Measurements from ENCODE around the gene SLC22A2. TPM values are rescaled to one million over a fixed set of nuclear protein-coding genes. Genes with fewer than 3 reads are reported as not detected.

The SLC22A2 gene
- total RNA-seq, 1 donor from 2014 or later = not detected

- H3K36me3 Mint-ChIP-seq (ENCODE audit: low read depth) = no peaks in the 10 kb centered on the region
- no peak overlapping the region for H3K27ac Mint-ChIP-seq (ENCODE audit: unreplicated experiment)
- TF ChIP-seq CTCF (IDR thresholded peaks at IDR 0.05) = no peak
- peaks cover 4% of the 10 kb centered on the region for H3K4me1 Mint-ChIP-seq (ENCODE audit: low read depth)
- no peak for DNase-seq (ENCODE audit: low spot score)
- peaks cover 6% of the 10 kb centered on the region for H3K27me3 Mint-ChIP-seq (ENCODE audit: low read depth)
- no peaks in the 10 kb centered on the region for H3K9me3 Mint-ChIP-seq (ENCODE audit: low read depth)
- no peak overlapping the region for H3K4me3 Mint-ChIP-seq (ENCODE audit: unreplicated experiment)
These were observed 11.2 kb upstream of the SLC22A2 start for GRCh38 chr6:160269771-160270170.

GRCh38 chr6:160269023-160269521, 10.5 kb upstream of the SLC22A2 start:
- H3K36me3 Mint-ChIP-seq (ENCODE audit: low read depth) = no peaks in the 10 kb centered on the region
- H3K4me1 Mint-ChIP-seq (ENCODE audit: low read depth) = peaks cover 4% of the 10 kb centered on the region
- peaks cover 6% of the 10 kb centered on the region for H3K27me3 Mint-ChIP-seq (ENCODE audit: low read depth)
- no peak overlapping the region for H3K27ac Mint-ChIP-seq (ENCODE audit: unreplicated experiment)
- no peaks in the 10 kb centered on the region for H3K9me3 Mint-ChIP-seq (ENCODE audit: low read depth)
- DNase-seq (ENCODE audit: low spot score) = no peak
- no peak overlapping the region for H3K4me3 Mint-ChIP-seq (ENCODE audit: unreplicated experiment)
- TF ChIP-seq CTCF (IDR thresholded peaks at IDR 0.05) = no peak

GRCh38 chr6:160267102-160267501, 8.5 kb upstream of the SLC22A2 start:
- Mint-ChIP-seq H3K4me3 (ENCODE audit: unreplicated experiment) (no peak overlapping the region), H3K4me1 (ENCODE audit: low read depth) (peaks cover 6% of the 10 kb centered on the region), H3K27me3 (ENCODE audit: low read depth) (peaks cover 14% of the 10 kb centered on the region), H3K9me3 (ENCODE audit: low read depth) (no peaks in the 10 kb centered on the region), H3K27ac (ENCODE audit: unreplicated experiment) (no peak overlapping the region), H3K36me3 (ENCODE audit: low read depth) (no peaks in the 10 kb centered on the region)
- no peak for DNase-seq (ENCODE audit: low spot score)
- TF ChIP-seq CTCF (IDR thresholded peaks at IDR 0.05) = no peak

GRCh38 chr6:160265869-160266476, 7.4 kb upstream of the SLC22A2 start:
- Mint-ChIP-seq H3K27me3 (ENCODE audit: low read depth) (peaks cover 14% of the 10 kb centered on the region), H3K27ac (ENCODE audit: unreplicated experiment) (no peak overlapping the region), H3K4me3 (ENCODE audit: unreplicated experiment) (no peak overlapping the region), H3K36me3 (ENCODE audit: low read depth) (no peaks in the 10 kb centered on the region), H3K4me1 (ENCODE audit: low read depth) (peaks cover 6% of the 10 kb centered on the region), H3K9me3 (ENCODE audit: low read depth) (no peaks in the 10 kb centered on the region)
- no peak for TF ChIP-seq CTCF (IDR thresholded peaks at IDR 0.05)
- DNase-seq (ENCODE audit: low spot score) = no peak

- no peak overlapping the region for H3K4me3 Mint-ChIP-seq (ENCODE audit: unreplicated experiment)
- no peak for TF ChIP-seq CTCF (IDR thresholded peaks at IDR 0.05)
- H3K4me1 Mint-ChIP-seq (ENCODE audit: low read depth) = peaks cover 10% of the 10 kb centered on the region
- DNase-seq (ENCODE audit: low spot score) = no peak
- peaks cover 15% of the 10 kb centered on the region for H3K27me3 Mint-ChIP-seq (ENCODE audit: low read depth)
- no peaks in the 10 kb centered on the region for H3K9me3 Mint-ChIP-seq (ENCODE audit: low read depth)
- no peaks in the 10 kb centered on the region for H3K36me3 Mint-ChIP-seq (ENCODE audit: low read depth)
- H3K27ac Mint-ChIP-seq (ENCODE audit: unreplicated experiment) = no peak overlapping the region
These were observed 5.5 kb upstream of the SLC22A2 start for GRCh38 chr6:160264061-160264612.

Data from chondrocyte (in vitro differentiated cells).